ENCODE results near the gene RPS6KB1. TPM values are rescaled to one million over a fixed set of nuclear protein-coding genes. Genes with fewer than 3 reads are reported as not detected.
"Not testable (repeated sequence)": the region's sequence is repeated elsewhere in the genome, so short reads cannot be mapped to it uniquely, and the experiment has no call there.

The RPS6KB1 gene
- total RNA-seq, 1 donor from 2014 or later, result 43.0 TPM

DNA sequence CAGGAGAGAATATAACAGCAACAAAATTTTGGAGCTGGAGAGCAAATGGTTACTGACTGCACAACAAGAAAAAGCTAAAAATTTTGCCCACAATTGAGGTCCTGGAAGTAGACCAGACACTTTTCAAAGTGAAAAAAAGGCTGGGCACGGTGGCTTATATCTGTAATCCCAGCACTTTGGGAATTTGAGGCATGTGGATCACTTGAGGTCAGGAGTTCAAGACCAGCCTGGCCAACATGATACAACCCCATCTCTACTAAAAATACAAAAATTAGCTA, 23.0 kb upstream of the RPS6KB1 start:
- no peak for DNase-seq (ENCODE audit: low spot score)

DNA sequence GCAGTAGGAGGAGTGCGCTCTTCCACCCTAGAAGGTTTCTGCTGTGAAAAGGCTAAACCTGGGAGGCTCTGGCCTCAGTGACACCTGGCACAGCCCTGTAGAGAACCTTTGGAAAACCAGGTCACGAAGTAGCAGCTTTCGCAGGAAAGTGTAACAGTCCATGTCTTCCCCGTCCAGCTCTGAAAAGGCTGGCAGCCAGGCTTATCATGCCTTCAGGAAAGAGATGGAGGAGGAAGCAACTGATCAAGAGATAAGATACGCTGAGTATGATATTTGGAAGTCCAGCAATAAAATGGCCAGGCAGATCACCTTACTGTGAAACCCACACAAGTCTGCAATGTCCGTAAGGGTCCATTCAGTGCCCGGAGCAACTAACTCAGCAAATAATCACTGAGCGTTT, 22.4 kb upstream of the RPS6KB1 start:
- DNase-seq (ENCODE audit: low spot score), result peak; percentile 18

DNA sequence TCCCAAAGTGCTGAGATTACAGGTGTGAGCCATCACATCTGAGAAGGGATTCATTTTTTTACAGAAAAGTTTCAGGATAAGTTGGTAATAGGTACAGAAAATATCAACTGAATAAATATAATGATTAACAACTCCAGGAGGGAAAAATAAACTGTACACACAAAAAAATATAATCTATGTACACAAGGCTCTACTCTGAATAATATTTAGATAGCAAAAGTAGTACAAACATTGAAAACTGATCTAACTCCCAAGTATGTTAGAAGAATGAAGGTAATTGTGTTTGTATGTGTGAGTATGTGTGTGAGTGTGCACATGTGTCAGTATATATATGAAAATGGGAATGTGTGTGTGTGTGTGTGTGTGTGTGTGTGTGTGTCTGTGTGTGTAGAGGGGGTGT, 20.6 kb upstream of the RPS6KB1 start:
- no peak for DNase-seq (ENCODE audit: low spot score)

DNA sequence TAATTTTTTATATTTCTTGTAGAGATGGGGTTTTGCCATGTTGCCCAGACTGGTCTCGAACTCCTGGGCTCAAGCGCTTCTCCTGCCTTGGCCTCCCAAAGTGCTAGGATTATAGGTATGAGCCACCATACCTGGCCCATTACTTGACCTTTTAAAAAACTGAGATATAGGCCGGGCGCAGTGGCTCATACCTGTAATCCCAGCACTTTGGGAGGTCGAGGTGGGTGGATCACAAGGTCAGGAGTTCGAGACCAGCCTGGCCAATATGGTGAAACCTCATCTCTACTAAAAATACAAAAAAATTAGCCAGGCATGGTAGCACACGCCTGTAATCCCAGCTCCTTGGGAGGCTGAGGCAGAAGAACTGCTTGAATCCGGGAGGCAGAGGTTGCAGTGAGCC, 19.5 kb upstream of the RPS6KB1 start:
- not testable (repeated sequence) for DNase-seq (ENCODE audit: low spot score)

DNA sequence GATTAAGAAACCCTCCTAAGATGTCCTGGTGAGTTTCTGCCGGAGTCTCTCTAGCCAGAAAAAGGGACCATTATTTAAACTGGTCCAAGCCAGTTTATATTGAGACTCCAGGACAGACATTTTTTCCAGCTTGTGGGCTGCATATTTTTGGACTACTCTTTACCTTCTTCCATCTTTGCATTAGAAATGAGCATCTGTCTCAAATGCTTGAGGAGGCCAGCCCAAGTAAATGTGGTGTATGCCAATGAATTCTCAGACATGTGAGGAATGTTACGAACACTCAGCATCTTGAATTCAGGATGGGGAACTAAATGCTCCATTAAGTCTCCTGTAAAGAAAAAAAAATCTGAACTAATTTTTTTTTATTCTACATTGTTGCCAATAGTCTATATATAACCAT, 18.5 kb upstream of the RPS6KB1 start:
- DNase-seq (ENCODE audit: low spot score), result no peak

DNA sequence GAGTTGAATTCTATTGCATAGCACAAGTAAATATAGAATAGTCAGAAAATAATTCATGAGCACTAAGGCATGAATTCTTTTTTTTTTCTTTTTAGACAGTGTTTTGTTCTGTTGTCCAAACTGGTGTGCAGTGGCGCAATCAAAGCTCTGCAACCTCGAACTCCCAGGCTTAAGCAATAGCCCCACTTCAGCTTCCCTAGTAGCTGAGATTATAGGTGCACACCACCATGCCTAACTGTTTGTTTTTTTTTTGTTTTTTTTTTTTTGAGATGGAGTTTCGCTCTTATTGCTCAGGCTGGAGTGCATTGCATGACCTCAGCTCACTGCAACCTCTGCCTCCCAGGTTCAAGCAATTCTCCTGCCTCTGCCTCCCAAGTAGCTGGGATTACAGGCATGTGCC, 16.8 kb upstream of the RPS6KB1 start:
- DNase-seq (ENCODE audit: low spot score), result no peak

DNA sequence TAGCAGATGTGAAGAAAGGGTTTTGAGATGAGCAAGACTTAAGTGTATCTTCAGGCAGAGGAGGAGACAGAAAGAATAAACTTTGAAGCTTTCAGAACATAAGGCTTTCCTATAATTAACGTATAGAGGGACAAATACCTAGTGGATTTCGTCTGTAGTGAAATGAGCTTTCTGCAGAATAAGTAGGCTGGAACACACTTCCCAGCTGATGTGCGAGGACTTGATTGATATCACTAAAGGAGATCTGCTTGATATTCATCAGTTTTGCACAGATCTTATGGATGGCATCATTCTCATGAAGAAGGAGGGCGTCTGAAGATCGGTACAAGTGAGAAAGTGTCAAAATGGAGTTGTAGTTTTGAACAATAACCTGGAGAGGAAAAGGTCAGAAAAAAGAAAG, 15.0 kb upstream of the RPS6KB1 start:
- DNase-seq (ENCODE audit: low spot score), result no peak

DNA sequence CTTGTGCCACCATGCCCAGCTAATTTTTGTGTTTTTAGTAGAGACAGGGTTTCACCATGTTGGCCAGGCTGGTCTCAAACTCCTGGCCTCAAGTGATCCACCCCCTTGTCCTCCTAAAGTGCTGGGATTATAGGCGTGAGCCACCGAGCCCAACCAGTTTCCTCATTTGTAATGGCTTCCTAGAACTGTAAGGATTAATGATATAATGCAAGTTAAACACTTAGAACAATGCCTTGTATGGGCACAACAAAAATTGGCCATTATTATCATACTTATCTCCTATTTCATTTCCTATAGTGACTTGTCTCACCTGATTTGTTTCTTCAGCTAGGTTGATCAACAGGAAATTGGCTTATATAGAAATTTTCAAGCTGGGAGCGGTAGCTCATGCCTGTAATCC, 14.3 kb upstream of the RPS6KB1 start:
- DNase-seq (ENCODE audit: low spot score), result peak; percentile 41

DNA sequence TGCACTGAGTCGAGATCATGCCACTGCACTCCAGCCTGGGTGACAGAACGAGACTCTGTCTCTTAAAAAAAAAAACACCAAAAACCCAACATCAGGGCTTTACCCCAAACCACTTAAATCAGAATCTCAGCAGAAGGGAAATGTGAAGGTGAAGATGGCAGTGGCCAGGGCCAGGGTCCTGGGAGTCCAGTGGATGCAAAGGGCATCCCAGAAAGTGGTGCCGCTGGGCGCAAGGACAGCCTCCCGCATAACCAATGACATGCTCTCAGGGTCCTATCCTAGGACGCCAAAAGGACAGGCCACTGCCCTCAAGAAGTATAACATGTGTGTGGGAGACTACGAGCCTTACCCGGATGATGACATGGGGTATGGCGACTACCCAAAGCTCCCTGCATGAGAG, 8.1 kb upstream of the RPS6KB1 start:
- DNase-seq (ENCODE audit: low spot score), result no peak

DNA sequence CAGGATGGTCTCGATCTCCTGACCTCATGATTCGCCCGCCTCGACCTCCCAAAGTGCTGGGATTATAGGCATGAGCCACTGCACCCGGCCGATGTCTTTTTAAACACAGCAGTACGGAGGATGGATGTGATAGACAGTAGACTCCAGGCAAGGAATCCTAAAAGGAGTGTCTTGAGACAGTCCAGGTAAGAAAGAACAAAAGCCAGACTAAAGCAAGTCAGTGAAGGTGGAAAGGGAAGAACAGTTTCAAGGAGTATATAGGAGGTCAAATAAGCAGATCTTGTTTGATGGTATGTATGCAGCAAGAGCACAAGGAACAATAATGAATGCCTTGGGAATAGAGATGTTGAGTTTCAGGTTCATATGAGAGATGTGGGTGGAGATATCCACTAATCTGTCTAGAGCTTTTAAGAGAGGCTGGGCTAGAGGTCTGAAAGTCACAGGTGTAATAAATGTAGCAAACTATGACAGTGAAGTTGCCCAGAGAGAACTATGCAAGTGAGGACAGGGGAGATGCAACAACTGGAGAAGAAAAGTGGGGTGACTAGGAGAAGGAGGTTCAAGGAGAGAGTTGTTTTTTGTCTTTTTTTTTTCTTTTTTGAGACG, 4.7 kb upstream of the RPS6KB1 start:
- DNase-seq (ENCODE audit: low spot score), result no peak

DNA sequence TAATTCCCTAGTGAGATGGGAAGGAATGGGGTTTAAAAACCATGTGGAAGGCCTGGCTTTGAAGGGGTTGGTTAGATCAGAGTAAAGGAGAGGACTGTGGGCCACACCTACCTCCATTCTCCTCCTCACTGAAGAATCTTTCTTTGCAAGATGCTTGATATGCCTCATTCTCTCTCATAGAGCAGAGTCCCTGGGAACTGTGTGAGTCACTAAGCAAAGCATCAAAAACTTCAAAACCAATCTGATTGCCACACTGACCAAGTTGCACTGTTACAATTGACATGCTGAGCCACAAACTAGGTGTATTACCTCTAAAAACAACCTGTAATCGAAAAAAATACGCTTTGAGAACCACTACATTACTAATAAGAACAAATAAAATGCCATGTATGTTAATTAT, 2.2 kb upstream of the RPS6KB1 start:
- no peak for DNase-seq (ENCODE audit: low spot score)

DNA sequence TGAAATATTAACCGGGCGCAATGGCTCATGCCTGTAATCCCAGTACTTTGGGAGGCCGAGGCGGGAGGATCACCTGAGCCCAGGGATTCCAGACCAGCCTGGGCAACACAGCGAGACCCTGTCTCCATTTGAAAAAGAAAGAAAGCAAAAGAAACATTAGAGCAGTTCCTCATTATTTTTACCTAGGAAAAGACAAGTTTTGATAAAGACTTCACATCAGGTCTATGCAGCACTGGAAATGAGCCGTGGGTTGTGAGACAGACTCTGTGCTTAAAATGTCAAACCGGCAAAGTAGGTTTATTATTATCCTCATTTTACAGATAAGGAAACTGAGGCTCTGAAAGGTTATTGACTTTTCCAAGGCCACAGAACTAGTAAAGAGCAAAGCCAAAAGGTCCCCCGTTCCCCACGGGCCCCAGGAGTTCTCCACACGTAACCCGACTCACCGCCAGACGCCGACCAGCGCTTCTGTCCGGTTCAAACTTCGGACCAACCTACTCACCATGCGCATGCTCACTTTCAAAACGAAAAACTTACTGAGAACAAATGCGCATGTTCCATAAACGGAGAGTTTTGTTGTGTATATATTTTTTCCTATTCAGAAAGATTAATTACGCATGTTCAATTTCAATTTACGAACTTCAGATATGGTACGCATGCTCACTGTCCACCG, 534 bp upstream of the RPS6KB1 start:
- no peak for DNase-seq (ENCODE audit: low spot score)

DNA sequence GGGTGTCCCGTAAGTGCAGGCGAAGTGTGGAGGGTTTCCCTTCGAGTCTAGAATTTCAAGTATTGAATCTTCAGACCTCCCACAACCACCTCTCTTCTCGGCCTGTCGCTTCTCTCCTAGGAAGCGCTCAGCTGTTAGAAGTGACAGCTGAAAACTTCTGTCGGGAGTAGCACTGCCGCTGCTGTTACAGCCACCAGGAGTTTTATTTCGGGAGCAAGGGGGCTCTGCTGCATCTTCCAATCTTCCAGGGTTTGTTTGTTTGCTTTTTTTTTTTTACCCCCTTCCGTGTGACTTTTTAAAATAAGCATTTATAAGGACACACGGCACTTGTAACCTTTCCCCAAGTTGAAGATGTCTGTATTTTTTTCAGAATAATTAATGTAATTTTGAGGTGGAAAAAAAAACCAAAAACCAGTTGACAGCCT, 767 bp downstream of the RPS6KB1 start:
- no peak for DNase-seq (ENCODE audit: low spot score)

DNA sequence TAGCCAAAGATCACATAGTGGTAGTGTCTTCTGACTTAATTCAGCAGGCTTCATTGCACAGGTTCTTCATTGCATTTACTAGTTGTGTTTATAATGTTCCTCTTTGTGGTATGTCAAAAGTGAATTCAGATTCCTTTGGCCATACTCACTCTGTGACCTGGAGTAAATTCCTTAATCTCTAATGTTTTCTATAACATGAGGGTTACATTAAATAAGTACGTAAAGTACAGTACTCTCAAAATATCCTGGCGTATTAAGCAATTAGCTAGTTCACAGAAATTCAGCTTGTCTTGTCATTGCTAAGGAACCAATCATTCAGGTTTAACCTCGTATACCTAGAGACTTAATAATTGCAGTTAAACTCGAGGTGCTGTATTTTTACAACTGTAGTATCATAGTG, 4.2 kb downstream of the RPS6KB1 start:
- no peak for DNase-seq (ENCODE audit: low spot score)

DNA sequence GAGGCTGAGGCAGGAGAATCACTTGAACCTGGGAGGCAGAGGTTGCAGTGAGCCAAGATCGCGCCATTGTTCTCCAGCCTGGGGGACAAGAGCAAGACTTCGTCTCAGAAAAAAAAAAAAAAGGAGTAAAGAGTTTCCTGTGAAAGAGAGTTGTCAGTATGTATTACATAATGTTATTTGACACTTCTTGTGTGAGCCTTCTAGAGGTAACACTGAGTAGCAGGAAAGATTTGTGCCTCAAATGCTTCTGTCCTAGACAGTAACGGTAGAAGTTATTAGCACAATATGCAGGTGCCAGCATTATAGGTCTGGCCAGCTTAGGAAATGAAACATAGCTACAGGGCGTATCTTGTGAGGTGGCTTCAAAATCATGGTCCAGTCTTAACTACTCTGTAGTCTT, 6.2 kb downstream of the RPS6KB1 start:
- DNase-seq (ENCODE audit: low spot score), result no peak

DNA sequence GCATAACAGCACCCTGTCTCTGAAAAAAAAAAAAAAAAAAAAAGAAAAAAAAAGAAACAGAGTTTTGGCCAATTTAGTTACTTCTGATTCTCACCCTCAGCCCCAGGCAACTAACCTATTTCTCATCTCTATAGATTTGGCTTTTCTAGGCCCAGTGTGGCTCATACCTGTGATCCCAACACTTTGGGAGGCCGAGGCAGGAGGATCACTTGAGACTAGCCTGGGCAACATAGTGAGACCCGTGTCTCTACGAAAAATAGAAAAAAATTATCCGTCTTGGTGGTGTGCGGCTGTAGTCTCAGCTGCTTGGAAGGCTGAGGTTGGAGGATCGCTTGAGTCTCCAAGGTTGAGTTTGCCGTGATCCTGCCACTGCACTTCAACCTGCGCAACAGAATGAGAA, 8.7 kb downstream of the RPS6KB1 start:
- no peak for DNase-seq (ENCODE audit: low spot score)

DNA sequence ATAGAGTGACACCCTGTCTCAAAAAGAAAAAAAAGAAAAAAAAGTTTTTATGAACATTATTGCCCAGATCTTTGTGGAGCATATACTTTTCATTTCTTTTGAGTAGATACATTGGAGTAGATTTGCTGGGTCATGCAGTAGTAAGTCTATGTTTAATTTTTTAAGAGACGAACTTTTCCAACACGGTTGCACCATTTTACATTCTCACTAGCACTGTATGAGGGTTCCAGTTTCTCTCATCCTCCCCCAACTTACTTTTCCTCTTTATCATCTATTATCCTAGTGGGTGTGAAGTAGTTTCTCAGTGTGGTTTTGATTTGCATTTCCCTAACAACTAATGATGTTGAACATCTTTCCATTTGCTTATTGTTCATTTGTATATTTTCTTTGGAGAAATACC, 10.5 kb downstream of the RPS6KB1 start:
- no peak for DNase-seq (ENCODE audit: low spot score)

DNA sequence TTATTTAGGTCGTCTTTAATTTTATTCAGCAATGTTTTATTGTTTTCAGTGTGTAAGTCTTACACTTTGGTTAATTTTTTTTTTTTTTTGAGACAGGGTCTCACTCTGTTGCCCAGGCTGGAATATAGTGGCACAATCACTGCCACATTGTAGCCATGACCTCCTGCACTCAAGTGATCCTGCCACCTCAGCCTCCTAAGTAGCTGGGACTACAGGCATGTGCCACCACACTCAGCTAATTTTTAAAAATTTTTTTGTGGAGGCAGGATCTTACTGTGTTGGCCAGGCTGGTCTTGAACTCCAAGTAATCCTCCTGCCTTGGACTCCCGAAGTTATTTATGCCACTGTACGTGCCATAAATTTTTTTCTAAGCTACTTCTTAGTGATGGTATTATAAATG, 14.5 kb downstream of the RPS6KB1 start:
- no peak for DNase-seq (ENCODE audit: low spot score)

DNA sequence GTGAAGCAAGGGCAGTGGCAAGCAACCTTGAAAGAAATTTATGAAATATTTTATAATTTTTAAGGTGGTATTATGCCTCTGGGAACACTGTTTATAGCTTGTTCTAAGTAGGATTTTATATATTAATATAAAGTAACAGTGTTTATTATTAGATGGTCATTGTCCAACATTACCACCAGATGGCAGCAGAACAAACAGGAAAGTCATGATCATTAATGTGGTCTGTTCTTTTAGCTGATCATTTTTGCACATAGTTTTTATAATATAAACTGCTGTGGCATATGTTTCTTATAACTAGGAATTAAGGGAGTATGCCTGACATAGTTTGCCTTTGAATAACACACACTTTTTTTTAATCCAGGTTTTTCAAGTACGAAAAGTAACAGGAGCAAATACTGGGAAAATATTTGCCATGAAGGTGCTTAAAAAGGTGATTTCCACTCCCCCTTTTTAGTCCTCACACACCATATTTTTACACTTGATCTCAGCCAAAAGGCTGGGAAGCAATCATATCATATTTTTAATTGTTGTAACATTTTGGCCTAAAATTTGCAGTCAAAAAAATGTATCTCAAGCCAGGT, 21.4 kb downstream of the RPS6KB1 start:
- no peak for DNase-seq (ENCODE audit: low spot score)

DNA sequence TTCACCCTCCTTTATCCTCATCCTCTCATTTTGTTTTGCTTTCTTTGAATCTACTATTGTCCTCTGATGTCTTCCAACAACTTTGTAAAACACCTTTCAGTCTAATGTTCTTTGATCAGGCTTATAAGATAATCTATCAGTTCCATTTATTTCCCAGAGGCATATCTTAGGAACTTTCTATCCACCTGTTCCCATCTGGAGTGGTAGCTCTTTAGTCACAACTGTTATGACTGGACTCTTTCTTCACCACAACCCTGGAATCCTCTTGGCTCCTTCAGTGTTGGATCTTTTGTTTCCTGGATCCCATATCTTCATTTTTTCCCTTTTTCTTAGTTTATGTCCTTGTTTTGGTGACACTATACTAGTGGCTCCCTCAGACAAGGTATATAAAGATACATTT, 23.5 kb downstream of the RPS6KB1 start:
- no peak for DNase-seq (ENCODE audit: low spot score)

DNA sequence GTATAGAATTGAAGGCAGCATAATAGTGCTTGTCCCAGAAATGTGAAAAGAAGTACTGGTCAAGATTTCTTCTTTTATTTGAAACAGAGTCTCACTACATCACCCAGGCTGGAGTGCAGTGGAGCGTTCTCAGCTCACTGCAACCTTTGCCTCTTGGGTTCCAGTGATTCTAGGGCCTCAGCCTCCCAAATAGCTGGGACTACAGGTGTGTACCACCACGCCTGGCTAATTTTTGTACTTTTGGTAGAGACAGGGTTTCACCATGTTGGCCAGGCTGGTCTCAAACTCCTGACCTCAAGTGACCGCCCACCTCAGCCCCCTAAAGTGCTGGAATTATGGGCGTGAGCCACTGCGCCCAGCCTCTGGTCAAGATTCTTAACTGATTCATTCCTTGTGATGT, 27.7 kb downstream of the RPS6KB1 start:
- not testable (repeated sequence) for DNase-seq (ENCODE audit: low spot score)

DNA sequence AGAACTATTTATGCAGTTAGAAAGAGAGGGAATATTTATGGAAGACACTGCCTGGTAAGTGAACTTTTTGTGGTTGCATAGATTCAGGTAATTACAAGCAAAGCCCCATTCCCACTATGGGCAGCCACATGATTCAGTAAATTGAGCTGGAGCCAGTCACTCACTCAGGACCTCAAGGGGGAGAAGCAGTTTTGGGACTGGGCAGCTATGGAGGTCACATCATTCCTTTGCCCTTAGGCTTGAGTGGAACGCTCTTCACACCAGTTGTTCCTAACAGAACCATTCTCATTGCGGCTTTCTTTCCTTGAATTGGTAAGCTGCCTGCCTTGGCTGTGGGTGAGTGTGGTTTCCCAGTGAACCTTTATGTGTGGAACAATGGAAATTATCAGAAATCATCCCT, 37.2 kb downstream of the RPS6KB1 start:
- not testable (repeated sequence) for DNase-seq (ENCODE audit: low spot score)

DNA sequence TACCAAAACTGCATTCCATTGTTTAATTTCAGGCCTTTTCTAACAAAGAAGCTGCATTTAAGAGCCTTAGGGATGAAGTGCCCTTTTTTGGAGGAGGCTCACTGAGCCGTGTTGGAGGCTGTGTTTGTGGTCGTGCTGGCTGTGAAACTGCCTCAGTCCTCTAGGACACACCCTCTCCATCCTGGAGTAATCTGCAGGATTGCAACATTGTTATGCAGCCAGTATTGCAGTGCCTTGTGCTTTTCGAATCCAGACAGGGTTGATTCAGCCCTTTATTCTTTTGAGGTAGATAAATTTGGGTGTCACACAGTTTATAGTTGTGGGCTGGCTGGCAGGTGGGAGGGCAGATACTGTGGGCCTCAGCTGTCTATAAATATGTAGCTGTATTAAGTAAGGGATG, 37.8 kb downstream of the RPS6KB1 start:
- not testable (repeated sequence) for DNase-seq (ENCODE audit: low spot score)
